ENCODE data around the gene DLAT.

- TF ChIP-seq POLR2AphosphoS5 (IDR thresholded peaks at IDR 0.05; ENCODE audit: low read depth) (no peak), CTCF (conservative IDR thresholded peaks at IDR 0.05; ENCODE audit: low read depth in 2 of 2) (no peak), EZH2 (IDR thresholded peaks at IDR 0.05; ENCODE audit: low read depth, unreplicated experiment) (no peak), ZNF462 (CRISPR knock-in tag; IDR thresholded peaks at IDR 0.05) (no peak), NANOG (IDR thresholded peaks at IDR 0.05; ENCODE audit: borderline replicate concordance) (no peak), JUNB (IDR thresholded peaks at IDR 0.05; ENCODE audit: unreplicated experiment) (no peak), REST (IDR thresholded peaks at IDR 0.05; ENCODE audit: unreplicated experiment) (no peak), EZH2phosphoT487 (IDR thresholded peaks at IDR 0.05; ENCODE audit: unreplicated experiment) (no peak), CREB1 (CRISPR knock-in tag; IDR thresholded peaks at IDR 0.05; ENCODE audit: low read depth) (no peak), STAT1 (IDR thresholded peaks at IDR 0.05; ENCODE audit: unreplicated experiment) (no peak), ZNF331 (CRISPR knock-in tag; IDR thresholded peaks at IDR 0.05; ENCODE audit: low read depth) (no peak)
These were observed 22.6 kb upstream of the DLAT start for GRCh38 chr11:112002491-112003216.
